Chondrocyte (in vitro differentiated cells): ENCODE results near the gene LILRA2. TPM values are rescaled to one million over a fixed set of nuclear protein-coding genes. Genes with fewer than 3 reads are reported as not detected.

Experiments used
- DNase-seq: peaks from one replicate; pipeline ENCODE4 v3.0.0; 2021; ENCODE audit warnings: mixed read lengths, low spot score
- H3K27ac Mint-ChIP-seq: one replicate; pipeline ENCODE4 v1.8.0; 2021; ENCODE audit warnings: mild to moderate bottlenecking, moderate library complexity, mixed read lengths; ENCODE audit not compliant: unreplicated experiment
- H3K27me3 Mint-ChIP-seq: 2 replicates; pipeline ENCODE4 v1.8.0; 2021; ENCODE audit warnings: low read depth, mixed read lengths
- H3K36me3 Mint-ChIP-seq: 2 replicates; pipeline ENCODE4 v1.8.0; 2021; ENCODE audit warnings: low read depth, mixed read lengths
- H3K4me1 Mint-ChIP-seq: 2 replicates; pipeline ENCODE4 v1.8.0; 2021; ENCODE audit warnings: low read depth, mild to moderate bottlenecking, mixed read lengths
- H3K4me3 Mint-ChIP-seq: one replicate; pipeline ENCODE4 v1.8.0; 2021; ENCODE audit warnings: mild to moderate bottlenecking, moderate library complexity, mixed read lengths; ENCODE audit not compliant: unreplicated experiment
- H3K9me3 Mint-ChIP-seq: 2 replicates; pipeline ENCODE4 v1.8.0; 2021; ENCODE audit warnings: low read depth, mixed read lengths
- total RNA-seq: library from RNA; stranded (reverse); gene quantifications from 3 replicates; pipeline ENCODE4 v1.2.1, GENCODE V29; 2021
- TF ChIP-seq, protein P1 (sequence below): fragments of 200-600 bp; sonication (generic); IDR thresholded peaks from 2 replicates; pipeline ENCODE4 v1.5.0; 2021; ENCODE audit warnings: antibody characterized with exemption, mild to moderate bottlenecking, moderate library complexity

LILRA2 gene
- total RNA-seq, 1 donor from 2014 or later = not detected

DNA sequence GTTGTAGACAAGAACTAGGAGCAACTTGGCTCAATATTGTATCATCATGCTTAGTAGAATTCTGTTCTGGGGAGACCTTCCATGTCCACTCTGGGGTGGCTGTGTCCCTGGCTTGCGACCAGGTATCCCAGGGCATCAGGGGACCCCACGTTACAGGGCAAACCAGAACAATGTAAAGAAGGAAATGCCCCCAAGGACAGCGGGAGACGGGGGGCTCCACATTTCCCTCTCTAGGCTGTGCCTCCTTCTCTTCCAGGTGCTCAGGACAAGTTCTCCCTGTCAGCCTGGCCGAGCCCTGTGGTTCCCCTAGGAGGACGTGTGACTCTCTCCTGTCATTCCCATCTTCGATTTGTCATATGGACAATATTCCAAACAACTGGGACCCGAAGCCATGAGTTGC is 40.1 kb upstream of the LILRA2 start:
- Mint-ChIP-seq H3K9me3 (peaks cover 15% of the 10 kb centered on the region), H3K27ac (no peak overlapping the region), H3K27me3 (no peaks in the 10 kb centered on the region), H3K4me1 (no peaks in the 10 kb centered on the region), H3K4me3 (no peak overlapping the region), H3K36me3 (no peaks in the 10 kb centered on the region)
- no peak for DNase-seq
- TF ChIP-seq, protein P1, sequence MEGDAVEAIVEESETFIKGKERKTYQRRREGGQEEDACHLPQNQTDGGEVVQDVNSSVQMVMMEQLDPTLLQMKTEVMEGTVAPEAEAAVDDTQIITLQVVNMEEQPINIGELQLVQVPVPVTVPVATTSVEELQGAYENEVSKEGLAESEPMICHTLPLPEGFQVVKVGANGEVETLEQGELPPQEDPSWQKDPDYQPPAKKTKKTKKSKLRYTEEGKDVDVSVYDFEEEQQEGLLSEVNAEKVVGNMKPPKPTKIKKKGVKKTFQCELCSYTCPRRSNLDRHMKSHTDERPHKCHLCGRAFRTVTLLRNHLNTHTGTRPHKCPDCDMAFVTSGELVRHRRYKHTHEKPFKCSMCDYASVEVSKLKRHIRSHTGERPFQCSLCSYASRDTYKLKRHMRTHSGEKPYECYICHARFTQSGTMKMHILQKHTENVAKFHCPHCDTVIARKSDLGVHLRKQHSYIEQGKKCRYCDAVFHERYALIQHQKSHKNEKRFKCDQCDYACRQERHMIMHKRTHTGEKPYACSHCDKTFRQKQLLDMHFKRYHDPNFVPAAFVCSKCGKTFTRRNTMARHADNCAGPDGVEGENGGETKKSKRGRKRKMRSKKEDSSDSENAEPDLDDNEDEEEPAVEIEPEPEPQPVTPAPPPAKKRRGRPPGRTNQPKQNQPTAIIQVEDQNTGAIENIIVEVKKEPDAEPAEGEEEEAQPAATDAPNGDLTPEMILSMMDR = no peak

DNA sequence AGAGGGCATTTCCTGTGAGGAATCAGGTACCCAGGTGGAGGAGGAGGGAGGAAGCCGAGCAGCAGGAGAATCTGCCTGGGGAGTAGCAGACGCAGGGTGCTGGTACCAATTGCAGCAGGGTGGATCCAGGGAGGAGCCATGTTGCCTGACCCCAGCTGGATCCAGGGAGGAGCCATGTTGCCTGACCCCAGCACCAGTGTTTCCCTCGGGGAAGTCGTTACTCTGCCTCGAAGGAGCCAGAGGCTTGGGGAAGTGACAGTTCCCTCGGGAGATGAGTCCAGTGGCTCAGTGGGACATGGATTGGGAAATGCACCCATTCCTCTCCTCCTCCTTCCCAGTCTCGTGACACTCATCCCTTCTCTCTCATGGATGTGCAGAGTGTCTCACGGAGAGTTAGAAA is 39.4 kb upstream of the LILRA2 start:
- no peak for DNase-seq
- Mint-ChIP-seq H3K27me3 (no peaks in the 10 kb centered on the region), H3K27ac (no peak overlapping the region), H3K4me1 (no peaks in the 10 kb centered on the region), H3K4me3 (no peak overlapping the region), H3K9me3 (peaks cover 15% of the 10 kb centered on the region), H3K36me3 (no peaks in the 10 kb centered on the region)
- TF ChIP-seq, protein P1 = no peak

DNA sequence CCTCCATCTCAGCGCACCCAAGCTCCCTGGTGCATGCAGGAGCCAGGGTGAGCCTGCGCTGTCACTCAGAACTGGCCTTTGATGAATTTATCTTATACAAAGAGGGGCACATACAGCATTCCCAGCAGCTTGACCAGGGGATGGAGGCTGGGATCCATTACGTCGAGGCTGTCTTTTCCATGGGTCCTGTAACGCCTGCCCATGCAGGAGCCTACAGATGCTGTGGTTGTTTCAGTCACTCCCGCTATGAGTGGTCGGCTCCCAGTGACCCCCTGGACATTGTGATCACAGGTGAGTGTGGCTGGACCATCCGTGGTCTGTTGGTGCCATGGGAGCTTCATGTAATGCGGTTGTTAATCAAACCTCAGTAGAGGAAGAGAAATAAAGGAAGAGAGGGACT is 38.0 kb upstream of the LILRA2 start:
- H3K4me3 Mint-ChIP-seq = no peak overlapping the region
- H3K36me3 Mint-ChIP-seq = no peaks in the 10 kb centered on the region
- DNase-seq = no peak
- no peak overlapping the region for H3K27ac Mint-ChIP-seq
- no peaks in the 10 kb centered on the region for H3K4me1 Mint-ChIP-seq
- TF ChIP-seq, protein P1 = no peak
- H3K27me3 Mint-ChIP-seq = no peaks in the 10 kb centered on the region
- H3K9me3 Mint-ChIP-seq = peaks cover 15% of the 10 kb centered on the region

DNA sequence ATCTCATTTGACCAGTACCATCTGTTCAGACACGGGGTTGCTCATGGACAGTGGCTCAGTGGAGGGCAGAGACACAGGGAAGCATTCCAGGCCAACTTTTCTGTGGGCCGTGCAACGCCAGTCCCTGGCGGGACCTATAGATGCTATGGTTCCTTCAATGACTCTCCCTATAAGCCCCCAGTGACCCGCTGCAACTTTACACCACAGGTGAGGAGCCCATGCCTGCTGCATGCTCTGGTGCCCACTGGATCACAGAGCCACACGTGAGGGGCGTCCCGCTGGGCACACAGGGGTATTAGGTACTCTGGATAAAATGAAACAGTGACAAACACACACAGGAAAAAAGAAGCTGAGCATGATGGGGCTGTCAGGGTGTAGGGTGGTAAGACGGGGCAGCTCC is 36.6 kb upstream of the LILRA2 start:
- no peaks in the 10 kb centered on the region for H3K36me3 Mint-ChIP-seq
- DNase-seq = no peak
- H3K27ac Mint-ChIP-seq = no peak overlapping the region
- H3K9me3 Mint-ChIP-seq = peaks cover 23% of the 10 kb centered on the region
- H3K27me3 Mint-ChIP-seq = no peaks in the 10 kb centered on the region
- H3K4me1 Mint-ChIP-seq = no peaks in the 10 kb centered on the region
- TF ChIP-seq, protein P1 = no peak
- no peak overlapping the region for H3K4me3 Mint-ChIP-seq

DNA sequence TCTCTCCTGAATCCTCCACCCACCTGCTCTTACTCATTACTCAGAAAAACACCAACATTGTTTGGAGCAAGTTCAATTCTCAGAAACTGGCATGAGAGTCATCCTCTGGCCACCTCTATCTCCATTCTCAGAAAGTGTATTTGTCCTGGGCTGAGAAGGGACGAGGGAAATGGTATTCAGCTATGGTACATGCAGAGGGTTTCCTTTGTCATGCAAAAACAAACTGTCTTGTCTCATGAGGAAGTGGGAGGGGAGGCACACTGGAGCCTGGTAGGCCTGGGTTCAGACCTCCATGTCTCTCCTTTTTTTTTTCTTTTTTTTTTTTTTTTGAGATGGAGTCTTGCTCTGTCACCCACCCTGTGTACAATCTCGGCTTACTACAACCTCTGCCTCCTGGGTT is 31.9 kb upstream of the LILRA2 start:
- no peak overlapping the region for H3K27ac Mint-ChIP-seq
- TF ChIP-seq, protein P1 = no peak
- H3K9me3 Mint-ChIP-seq = peaks cover 42% of the 10 kb centered on the region
- no peak overlapping the region for H3K4me3 Mint-ChIP-seq
- no peaks in the 10 kb centered on the region for H3K36me3 Mint-ChIP-seq
- no peaks in the 10 kb centered on the region for H3K27me3 Mint-ChIP-seq
- H3K4me1 Mint-ChIP-seq = no peaks in the 10 kb centered on the region
- no peak for DNase-seq
